Thyroid gland (tissue), 4 donors: ENCODE data around the gene C13orf46.

ENCODE experiments used
- POLR2A ChIP-seq, 2 donors: fragments of 450-650 bp; IDR thresholded peaks; one replicate each; pipeline ENCODE4 v1.6.1; 2017; ENCODE audit warnings: antibody characterized with exemption in 2 of 2, mild to moderate bottlenecking in 2 of 2, moderate library complexity in 1 of 2
- TF ChIP-seq, protein P1 (sequence below), 6 experiments: fragments of 200-600 bp in 3 of 6; fragments of 450-650 bp in 3 of 6; sonication (generic) in 3 of 6; IDR thresholded peaks; one replicate each; pipeline ENCODE4 v1.5.1; 2016 to 2019; ENCODE audit warnings: antibody characterized with exemption in 6 of 6, mild to moderate bottlenecking in 2 of 6, inconsistent platforms in 1 of 6, moderate library complexity in 1 of 6

DNA sequence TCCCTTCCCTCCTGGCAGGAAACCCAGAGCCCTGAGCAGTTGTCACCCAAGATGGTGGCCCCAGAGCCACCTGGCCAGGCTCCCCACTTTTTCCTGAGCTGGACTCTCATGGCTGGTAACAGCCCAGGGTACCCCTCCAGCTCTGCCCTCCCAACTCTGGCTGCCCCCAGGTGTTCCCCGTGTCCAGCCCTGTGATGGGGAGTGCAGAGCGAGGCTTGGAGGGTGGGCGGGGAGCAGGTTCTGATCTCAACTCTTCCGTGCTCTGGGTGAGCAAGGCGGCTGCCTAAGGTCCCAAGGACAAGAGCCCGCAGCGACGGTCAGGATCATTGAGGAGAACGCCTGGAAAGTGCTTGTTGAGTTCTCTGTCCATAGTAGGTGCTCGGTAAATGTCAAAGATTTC, 55.3 kb downstream of the C13orf46 start:
- TF ChIP-seq, protein P1, sequence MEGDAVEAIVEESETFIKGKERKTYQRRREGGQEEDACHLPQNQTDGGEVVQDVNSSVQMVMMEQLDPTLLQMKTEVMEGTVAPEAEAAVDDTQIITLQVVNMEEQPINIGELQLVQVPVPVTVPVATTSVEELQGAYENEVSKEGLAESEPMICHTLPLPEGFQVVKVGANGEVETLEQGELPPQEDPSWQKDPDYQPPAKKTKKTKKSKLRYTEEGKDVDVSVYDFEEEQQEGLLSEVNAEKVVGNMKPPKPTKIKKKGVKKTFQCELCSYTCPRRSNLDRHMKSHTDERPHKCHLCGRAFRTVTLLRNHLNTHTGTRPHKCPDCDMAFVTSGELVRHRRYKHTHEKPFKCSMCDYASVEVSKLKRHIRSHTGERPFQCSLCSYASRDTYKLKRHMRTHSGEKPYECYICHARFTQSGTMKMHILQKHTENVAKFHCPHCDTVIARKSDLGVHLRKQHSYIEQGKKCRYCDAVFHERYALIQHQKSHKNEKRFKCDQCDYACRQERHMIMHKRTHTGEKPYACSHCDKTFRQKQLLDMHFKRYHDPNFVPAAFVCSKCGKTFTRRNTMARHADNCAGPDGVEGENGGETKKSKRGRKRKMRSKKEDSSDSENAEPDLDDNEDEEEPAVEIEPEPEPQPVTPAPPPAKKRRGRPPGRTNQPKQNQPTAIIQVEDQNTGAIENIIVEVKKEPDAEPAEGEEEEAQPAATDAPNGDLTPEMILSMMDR (IDR thresholded peaks at IDR 0.05): no peak
- TF ChIP-seq POLR2A (IDR thresholded peaks at IDR 0.05): no peak
